ENCODE results near the gene AOPEP.

GRCh38 chr9:94745806-94746540, 19.5 kb downstream of the AOPEP start:
- TF ChIP-seq CTCF (IDR thresholded peaks at IDR 0.05), result no peak
- TF ChIP-seq POLR2AphosphoS5 (IDR thresholded peaks at IDR 0.05), result no peak
